ENCODE results near the gene FHAD1.

Gene FHAD1

DNA sequence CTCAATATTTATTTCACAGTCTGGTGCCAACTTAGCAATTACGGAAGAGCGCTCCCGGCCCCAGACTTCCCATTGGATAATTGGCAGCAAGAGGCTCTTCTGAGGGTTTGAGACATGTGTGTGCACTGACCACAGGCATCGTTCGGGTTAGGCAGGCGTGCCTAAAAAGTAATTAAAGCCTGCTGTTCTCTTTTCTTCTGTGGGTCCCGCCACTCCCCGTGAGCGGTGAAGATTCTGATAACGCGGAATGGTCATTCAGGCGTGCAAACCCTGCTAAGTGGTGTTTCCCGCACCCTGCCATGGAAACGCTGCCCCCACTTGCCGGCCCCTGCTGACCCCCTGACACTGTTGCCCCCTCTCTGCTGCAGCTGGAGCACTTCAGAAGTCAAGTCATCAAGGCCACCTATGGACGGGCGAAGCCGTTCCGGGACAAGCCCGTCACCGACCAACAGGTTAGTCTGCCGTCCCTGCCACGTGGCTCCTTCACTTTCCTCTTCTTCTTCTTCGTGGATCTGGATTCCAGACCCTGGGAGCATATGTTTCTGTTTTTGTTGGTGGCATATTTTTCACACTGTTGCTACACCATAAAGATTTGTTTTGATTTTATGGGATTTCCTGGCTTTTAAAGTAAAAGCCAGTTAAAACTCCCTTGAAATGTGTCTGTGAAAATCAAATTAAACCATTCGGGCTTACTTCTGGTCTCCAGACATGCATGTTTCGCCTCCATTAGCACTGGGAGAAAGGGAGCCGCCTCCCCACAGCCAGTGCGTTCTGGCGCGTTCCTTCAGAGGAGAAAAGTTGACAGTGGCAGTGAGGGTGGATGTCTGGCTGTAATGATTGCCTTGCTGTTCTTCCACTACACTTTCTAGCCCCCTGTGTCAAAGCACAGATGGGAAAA, 79.9 kb downstream of the FHAD1 start:
- peak; percentile 74 for DNase-seq (ENCODE audit: low read depth)

DNA sequence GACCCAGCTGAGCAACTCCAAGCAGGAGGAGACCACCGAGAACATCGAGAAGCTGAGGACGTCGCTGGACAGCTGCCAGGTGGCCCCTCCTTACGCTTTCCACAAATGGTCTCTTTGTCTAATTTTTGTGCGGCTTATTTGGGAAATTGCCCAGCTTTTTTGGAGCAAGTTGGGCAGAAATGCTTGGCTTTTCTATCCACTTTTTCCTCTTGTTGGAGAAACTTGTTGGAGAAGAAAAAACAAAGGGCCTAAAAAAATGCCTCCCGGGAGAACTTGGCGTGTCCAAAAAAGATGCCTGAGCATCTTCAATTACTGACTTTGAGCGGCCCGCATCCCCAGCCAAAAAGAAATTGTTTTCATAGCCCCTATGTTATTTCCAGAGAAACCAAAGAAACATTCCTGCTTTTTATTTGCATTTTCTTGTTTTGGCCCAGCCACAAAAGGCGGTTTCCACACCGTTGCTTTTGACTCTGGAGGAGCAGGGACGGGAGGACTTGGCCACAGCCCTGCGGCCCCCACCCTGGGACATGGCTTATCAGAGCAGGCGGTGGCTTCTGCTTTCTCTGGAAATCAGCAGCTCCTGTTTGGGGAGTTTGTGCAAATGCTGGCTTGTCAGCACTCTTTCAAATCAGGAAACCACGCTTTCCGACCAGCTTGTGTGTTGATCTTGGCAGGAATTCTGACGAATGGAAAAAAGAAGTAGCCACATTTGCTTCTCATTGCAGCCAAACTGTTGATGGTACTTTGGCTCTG, 81.5 kb downstream of the FHAD1 start:
- DNase-seq (ENCODE audit: low read depth), result peak; percentile 43

DNA sequence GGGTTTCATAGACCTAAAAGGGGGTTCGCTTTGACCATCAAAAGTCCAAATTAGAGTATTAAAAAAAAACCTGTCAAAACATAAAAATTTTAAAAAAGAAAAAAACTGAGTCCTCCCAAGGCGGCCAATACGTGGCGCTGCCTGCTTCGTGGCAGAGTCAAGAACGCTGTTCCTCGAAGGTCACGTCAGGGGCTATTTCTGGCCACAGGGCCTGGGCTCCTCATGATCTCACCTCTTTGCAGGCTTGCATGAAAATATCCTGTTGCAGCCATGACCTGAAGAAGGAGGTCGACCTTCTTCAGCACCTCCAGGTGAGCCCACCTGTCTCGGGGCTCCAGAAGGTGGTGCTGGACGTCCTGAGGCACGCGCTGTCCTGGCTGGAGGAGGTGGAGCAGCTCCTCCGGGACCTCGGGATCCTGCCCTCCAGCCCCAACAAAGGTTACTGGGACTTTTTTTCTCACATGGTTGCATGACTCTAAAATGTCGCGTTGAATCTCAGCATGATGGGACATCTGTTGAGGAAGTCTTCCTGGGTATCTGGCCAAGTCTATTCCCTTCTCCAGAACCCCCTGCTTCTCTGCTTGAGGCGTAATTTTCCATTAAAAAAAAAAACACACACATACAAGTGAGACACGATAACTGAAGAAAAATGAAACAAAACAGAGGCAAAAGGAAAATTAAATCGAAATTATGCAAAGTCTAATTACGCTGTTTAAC, 82.2 kb downstream of the FHAD1 start:
- no peak for DNase-seq (ENCODE audit: low read depth)

DNA sequence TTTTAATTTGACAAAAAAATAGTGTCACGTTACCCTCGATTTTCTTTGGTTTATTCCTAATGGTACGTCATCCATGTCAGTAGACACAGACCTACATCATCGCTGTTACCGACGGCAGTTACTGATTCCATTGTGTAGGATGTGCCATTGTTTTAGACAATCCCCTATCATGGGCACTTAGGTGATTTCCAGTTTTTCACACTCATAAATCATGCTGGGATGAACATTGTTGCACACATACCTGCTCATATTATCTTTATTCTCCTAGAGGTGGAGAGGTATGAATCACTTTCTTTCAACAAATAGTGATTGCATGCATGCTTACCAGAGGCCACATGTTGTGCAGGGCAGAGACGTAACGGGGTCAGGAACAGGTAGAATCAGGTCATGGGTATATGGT, 83.0 kb downstream of the FHAD1 start:
- no peak for DNase-seq (ENCODE audit: low read depth)

DNA sequence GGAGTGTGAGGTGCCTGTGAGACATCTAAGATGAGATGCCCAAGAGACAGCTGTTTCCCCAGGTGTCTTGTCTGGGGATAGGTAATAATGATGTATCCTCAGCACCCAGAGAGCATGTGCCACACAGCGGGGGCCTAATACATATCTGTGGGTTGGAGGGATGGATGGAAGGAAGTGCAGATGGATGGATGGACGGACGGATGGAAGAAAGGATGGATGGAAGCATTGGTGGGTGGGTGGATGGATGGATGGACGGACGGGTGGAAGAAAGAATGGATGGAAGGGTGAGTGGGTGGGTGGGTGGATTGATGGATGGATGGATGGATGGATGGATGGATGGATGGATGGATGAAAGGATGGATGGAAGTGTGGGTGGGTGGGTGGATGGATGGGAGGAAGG, 84.2 kb downstream of the FHAD1 start:
- DNase-seq (ENCODE audit: low read depth), result no peak

DNA sequence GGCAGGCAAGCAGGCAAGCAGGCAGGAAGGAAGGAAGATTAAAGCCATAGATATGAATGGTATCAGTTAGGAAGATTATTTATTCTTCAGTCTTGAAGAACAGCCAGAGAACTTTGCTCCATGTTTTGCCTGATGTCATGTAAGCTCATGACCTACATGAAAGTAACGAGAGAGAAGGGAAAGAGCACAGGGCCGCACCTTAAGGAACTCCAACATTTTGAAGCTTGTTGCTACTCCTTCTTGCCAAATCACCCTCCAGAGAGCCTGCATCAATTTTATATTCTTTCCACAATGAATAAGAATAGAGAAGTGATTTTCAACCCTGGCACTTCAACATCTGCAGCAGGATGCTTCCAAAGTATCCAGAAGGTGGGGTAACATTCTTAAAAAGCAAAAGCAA, 84.7 kb downstream of the FHAD1 start:
- no peak for DNase-seq (ENCODE audit: low read depth)

DNA sequence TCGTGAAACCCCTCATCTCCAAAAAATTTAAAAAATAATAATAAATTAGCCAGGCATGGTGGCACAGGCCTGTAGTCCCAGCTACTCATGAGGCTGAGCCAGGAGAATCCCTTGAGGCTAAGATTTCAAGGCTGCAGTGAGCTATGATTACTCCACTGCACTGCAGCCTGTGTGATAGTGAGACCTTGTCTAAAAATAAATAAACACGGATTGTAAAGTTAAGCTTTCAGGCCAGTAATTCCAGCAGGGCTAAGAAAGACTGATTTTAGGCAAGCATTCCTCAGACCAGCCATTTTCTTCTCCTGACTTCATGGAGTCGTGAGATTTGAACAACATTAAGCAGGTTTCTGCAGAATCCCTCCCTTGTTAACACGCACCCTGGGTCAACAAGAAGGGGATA, 85.5 kb downstream of the FHAD1 start:
- DNase-seq (ENCODE audit: low read depth), result no peak

DNA sequence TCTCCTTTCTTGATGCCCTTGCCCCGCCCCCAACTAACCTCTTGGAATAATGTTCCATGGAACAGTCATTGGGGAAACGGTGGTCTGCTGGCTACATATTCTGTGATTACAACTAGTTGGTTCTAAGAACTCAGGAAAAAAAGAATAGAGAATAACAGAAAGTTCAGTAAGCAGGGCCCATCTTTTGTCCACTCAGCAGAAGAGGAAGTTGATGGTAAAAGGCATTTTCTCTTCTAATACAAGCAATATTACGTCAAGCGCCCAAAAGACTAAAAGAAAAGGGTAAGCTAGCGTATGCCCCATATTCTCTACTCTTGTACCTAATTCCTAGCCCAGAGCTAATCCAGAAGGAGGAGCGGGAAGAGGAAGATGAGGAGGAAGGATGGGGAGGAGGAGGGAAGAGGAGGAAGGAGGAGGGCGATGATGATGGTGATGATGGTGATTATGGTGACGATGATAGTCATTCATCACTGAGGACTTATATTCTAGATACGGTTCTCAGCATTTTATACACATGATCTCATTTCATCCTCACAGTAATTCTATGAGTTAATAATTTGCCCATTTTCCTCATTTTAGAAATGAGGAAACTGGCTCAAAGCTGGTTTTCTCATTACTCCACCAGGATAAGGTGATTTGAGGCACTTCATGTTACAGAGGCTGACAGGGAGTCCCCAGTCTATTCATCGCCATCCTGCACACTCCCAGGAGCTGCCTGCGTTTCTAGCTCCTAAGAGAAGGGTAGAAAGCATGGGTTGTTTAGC, 86.1 kb downstream of the FHAD1 start:
- DNase-seq (ENCODE audit: low read depth), result no peak

DNA sequence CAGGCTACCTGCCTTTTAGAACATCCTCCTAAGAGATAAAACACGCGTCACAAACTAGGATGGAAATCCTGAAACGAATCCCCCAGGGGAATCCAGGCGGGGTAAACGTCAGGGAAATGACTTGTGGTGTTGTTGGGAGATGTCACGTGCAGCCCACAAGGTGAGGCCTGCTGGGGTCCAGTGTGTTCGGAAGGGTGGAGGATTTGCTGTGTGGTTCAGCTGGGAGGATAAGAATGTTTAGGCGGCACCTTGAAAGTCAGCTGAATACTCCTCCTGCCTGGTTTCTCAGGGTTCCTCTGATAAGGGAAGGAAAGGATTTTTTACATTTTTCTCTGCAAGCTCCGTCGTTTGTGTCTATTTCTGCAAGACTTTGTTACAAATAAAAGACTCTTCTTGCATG, 88.0 kb downstream of the FHAD1 start:
- no peak for DNase-seq (ENCODE audit: low read depth)

DNA sequence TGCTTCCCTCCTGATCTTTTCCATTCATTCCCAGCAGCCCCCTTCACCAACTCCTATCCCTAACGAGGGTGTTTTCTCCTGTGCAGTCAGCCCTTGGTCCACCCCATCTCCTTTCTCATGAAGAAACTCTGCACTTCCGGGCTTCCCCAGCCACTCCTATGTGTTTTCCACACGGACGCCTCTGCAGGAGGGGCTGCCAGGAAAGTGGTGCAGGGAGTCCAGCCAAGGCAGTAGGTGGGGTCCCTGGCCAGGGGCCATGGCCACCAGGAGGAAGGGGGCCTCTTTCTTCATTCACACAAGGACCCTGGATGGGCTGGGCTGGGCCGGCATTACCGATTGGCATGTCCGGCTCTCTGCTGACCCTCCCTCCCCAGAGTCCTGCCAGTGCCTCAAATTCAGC, 89.8 kb downstream of the FHAD1 start:
- no peak for DNase-seq (ENCODE audit: low read depth)

DNA sequence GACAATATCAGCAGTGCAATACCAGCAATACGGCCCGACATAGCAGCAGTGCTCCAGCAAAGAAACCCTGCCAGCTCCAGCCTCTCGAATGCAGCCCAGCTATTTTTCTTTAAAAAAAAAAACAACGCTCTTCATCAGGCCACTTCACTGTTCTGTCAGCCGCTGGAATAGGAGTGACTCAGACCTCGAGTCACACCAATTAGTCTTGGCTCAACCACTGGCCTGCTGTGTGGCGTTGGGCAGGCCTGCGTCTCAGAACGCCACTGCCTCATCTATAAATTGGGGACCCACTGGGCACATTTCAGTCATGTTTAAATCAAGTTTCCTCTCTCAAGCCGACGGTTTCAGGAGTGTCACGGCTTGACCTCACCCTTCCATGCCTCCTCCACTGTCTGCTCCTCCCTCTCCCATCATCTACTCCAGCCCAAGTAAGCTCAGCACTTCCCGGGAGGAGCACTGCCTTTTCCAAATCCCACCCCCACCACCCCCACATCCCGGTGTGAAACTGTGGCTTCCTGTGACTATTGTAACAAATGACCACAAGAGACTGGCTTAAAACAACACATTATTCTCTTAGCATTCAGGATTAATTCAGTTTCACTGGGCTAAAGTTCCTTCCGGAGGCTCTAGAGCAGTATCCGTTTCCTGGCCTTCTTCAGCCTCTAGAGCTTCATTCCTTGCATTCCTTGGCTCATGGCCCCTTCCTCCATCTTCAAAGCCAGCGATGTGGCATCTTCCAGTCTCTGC, 90.8 kb downstream of the FHAD1 start:
- no peak for DNase-seq (ENCODE audit: low read depth)

DNA sequence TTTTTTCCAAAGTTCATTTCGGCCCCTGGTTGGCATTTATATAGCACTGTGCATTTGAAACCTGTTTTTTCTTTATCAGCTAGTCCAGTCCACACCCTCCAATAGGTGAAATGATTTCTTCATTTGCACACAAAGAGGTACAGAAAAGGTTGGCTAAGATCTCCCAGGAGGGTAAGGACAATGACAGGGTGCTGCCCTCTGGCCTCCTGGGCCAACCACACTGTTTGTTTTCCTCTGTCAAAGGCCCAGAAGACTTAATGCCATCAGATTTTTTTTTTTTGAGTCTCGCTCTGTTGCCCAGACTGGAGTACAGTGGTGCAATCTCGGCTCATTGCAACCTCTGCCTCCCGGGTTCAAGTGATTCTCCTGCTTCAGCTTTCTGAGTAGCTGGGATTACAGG, 92.5 kb downstream of the FHAD1 start:
- DNase-seq (ENCODE audit: low read depth), result no peak

DNA sequence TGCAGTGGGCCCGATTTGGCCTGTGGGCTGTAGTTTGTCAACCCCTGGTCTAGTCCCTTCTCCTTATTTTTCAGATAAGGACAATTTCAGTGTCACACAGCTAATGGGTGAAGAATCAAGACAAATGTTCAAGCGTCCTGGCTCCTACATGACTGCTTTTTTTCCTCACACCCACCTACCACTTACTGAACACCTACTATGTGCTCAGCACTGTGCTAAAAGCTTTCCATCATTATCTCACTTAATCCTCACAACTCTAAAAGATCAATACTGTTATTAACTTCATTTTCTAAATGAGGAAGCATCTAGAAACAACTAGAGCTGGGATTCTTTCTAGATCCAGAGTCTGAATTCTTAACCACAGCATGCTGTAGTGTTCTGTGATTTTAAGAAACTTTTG, 94.2 kb downstream of the FHAD1 start:
- no peak for DNase-seq (ENCODE audit: low read depth)

DNA sequence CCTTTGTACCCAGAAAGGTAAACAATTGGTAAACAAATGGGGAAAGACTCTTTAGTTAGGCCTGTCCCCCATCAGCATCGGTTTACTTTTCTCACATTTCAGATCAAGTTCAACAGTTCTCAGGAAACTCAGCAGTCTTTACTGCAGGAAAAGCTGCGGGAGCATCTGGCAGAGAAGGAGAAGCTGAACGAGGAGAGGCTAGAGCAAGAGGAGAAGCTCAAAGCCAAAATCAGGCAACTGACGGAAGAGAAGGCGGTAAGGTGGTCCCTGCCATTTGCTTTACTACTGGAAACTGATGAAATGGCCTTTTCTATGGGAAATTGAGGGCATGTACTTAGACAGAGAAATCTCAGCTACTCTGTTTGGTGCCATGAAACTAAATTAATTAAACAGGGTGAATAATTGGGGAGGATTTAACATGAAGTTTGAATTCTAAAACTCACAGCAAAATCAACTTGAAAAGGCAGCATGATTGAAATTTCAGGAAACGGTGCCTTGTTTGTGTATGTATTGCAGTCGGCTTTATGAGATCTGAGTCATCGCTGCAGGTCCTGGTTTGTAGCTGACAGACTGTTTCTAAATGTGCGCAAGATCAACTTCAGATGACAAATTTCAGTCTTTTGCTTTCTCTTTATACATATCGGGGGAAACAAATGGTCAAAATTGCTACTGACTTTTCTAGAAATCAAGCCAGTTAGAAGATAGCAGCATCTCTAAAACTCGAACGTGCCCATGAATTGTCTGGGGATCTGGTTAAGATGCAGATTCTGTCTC, 94.8 kb downstream of the FHAD1 start:
- no peak for DNase-seq (ENCODE audit: low read depth)

DNA sequence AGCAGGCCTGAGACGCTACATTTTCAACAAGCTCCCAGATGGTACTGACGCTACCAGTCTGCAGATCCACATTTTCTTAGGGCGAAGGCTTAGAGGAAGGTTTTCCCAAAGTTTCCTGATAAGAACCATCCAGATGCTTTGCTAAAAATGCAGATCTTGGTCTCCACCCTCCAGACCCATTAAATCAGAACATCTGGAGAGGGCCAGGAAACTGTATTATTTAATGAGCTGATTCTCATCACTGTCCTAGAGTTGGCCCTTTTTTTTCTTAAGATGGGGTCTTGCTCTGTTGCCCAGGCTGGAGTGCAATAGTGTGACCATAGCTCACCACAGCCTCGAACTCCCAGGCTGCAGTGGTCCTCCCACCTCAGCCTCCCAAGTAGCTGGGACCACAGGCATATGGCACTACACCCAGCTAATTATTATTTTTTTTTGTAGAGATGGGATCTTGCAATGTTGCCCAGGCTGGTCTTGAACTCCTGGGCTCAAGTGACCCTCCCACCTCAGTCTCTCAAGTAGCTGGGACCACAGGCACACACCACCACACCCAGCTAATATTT, 95.5 kb downstream of the FHAD1 start:
- DNase-seq (ENCODE audit: low read depth), result no peak

DNA sequence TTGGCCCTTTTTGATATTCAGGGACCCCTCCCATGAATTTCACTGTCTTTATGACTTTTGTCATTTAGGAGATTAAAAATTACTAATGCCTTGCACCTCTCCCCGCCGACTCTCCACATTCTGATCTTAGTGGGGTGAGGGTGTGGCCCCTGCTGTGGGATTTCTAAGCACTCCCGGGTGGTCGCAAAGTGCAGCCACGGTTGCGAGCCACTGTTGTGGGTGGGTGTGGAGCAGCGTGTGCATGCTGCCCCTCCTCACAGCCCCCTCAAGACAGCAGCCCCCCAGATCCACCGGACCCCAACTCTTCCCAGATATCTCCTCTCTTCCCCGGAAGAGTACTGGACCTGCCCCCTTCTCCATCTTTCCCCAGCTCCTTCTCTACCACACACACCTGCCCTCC, 96.1 kb downstream of the FHAD1 start:
- DNase-seq (ENCODE audit: low read depth), result no peak

DNA sequence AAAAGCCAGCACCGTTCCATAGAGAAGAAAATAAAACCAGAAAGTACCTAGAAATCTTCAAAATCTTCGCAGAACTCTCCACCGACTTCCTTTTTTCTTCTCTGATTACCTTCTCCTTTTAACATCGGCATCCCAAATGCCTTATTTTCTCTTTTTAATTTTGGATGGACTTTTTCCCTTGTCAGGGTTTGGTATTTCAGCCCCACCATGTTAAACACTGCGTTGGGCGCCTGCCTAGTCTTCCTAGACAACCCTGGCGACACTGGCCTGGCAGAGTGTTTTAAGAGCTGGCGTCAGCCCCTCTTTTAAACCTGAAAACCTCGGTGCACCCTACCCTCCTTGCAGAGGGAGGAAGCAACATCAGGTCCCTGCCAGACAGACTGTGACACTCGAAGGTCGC, 96.7 kb downstream of the FHAD1 start:
- DNase-seq (ENCODE audit: low read depth), result no peak

DNA sequence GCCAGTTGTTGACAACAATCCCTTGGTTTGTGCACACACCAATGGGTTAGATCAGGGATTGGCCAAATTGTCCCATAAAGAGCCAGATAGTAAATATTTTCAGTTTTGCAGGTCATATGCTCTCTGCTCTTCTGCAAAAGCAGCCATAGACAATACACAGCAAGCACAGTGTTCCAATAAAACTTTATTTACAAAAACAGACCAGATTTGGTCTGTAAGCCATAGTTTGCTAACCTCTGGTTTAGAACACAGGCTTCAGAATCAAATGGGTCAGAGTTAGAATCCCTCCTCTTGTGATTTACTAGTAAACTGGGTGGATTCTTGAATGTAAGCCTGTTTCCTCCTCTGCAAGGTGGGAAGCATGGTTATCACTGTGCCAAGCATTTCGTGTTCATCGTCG, 97.4 kb downstream of the FHAD1 start:
- DNase-seq (ENCODE audit: low read depth), result no peak

DNA sequence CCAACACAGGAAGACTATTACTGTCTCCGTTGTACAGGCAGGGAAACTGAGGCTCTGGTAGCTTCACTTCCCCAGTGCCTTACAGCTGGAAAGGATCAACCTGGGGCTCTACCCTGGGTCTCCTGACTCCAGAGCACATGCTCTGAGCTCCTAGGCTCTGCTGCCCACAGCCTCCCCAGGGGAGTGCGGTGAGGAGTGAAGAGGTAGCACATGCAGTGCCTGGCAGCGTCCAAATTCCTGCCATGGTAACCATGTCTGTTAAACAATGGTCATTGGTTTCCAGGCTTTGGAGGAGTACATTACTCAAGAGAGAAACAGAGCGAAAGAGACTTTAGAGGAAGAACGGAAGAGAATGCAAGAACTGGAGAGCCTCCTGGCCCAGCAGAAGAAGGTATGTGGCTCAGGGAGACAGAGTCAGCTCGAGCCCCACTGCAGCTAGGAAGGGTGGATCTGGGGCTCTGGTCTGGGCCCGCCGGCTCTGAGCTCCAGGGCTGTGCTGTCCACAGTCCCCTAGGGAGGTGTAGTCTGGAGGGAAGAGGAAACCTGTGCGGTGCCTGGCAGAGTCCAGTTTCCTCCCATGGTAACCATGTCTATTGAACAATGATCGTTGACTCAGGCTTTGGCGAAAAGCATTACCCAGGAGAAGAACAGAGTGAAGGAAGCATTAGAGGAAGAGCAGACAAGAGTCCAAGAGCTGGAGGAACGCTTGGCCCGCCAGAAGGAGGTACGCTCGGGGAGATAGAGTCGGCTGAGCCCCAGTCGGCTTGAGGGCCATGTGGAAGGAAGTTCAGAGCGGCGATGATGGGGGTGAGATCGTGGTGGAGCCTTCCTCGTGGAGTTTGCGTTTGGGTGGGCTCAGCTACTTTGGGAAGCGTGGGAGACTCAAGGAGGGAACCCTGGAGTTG, 98.0 kb downstream of the FHAD1 start:
- no peak for DNase-seq (ENCODE audit: low read depth)
